ENCODE measurements around the gene KIF1A.

DNA sequence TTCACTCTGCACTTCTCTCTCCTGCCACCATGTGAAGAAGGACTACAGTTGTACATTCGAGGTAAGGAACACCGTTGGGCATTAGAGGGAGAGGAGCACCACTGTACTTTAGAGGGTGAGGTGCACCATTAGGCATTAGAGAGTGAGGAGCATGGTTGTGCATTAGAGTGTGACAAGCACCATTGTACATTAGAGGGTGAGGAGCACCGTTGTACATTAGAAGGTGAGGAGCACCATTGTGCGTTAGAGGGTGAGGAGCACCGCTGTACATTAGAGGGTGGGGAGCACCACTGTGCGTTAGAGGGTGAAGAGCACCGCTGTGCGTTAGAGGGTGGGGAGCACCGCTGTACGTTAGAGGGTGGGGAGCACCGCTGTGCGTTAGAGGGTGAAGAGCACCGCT is 27.8 kb upstream of the KIF1A start:
- TF ChIP-seq CREB1 (IDR thresholded peaks at IDR 0.05; ENCODE audit: low read depth) (no peak), MAX (IDR thresholded peaks at IDR 0.05) (no peak), CEBPB (IDR thresholded peaks at IDR 0.05) (no peak), RAD21 (IDR thresholded peaks at IDR 0.05; ENCODE audit: low read depth) (no peak), EGR1 (IDR thresholded peaks at IDR 0.05) (no peak), NFIC (IDR thresholded peaks at IDR 0.05) (no peak), USF1 (IDR thresholded peaks at IDR 0.05) (no peak), FOXM1 (IDR thresholded peaks at IDR 0.05; ENCODE audit: borderline replicate concordance, low read depth) (no peak), EP300 (IDR thresholded peaks at IDR 0.05; ENCODE audit: borderline replicate concordance) (no peak), TEAD4 (IDR thresholded peaks at IDR 0.05) (no peak), TAF1 (IDR thresholded peaks at IDR 0.05; ENCODE audit: low read depth) (no peak), ZBTB7A (IDR thresholded peaks at IDR 0.05; ENCODE audit: low read depth) (no peak), YY1 (IDR thresholded peaks at IDR 0.05; ENCODE audit: low read depth) (no peak)
- TF ChIP-seq, protein P1, sequence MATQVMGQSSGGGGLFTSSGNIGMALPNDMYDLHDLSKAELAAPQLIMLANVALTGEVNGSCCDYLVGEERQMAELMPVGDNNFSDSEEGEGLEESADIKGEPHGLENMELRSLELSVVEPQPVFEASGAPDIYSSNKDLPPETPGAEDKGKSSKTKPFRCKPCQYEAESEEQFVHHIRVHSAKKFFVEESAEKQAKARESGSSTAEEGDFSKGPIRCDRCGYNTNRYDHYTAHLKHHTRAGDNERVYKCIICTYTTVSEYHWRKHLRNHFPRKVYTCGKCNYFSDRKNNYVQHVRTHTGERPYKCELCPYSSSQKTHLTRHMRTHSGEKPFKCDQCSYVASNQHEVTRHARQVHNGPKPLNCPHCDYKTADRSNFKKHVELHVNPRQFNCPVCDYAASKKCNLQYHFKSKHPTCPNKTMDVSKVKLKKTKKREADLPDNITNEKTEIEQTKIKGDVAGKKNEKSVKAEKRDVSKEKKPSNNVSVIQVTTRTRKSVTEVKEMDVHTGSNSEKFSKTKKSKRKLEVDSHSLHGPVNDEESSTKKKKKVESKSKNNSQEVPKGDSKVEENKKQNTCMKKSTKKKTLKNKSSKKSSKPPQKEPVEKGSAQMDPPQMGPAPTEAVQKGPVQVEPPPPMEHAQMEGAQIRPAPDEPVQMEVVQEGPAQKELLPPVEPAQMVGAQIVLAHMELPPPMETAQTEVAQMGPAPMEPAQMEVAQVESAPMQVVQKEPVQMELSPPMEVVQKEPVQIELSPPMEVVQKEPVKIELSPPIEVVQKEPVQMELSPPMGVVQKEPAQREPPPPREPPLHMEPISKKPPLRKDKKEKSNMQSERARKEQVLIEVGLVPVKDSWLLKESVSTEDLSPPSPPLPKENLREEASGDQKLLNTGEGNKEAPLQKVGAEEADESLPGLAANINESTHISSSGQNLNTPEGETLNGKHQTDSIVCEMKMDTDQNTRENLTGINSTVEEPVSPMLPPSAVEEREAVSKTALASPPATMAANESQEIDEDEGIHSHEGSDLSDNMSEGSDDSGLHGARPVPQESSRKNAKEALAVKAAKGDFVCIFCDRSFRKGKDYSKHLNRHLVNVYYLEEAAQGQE (IDR thresholded peaks at IDR 0.05; ENCODE audit: low read depth), result no peak

Measured in Ishikawa (cell line).